Measurements from ENCODE around the gene NXPE3. TPM values are rescaled to one million over a fixed set of nuclear protein-coding genes. Genes with fewer than 3 reads are reported as not detected.

NXPE3 gene
- total and polyA plus RNA-seq, 8 donors = 10.0 to 17.0 (median 12.8) TPM

DNA sequence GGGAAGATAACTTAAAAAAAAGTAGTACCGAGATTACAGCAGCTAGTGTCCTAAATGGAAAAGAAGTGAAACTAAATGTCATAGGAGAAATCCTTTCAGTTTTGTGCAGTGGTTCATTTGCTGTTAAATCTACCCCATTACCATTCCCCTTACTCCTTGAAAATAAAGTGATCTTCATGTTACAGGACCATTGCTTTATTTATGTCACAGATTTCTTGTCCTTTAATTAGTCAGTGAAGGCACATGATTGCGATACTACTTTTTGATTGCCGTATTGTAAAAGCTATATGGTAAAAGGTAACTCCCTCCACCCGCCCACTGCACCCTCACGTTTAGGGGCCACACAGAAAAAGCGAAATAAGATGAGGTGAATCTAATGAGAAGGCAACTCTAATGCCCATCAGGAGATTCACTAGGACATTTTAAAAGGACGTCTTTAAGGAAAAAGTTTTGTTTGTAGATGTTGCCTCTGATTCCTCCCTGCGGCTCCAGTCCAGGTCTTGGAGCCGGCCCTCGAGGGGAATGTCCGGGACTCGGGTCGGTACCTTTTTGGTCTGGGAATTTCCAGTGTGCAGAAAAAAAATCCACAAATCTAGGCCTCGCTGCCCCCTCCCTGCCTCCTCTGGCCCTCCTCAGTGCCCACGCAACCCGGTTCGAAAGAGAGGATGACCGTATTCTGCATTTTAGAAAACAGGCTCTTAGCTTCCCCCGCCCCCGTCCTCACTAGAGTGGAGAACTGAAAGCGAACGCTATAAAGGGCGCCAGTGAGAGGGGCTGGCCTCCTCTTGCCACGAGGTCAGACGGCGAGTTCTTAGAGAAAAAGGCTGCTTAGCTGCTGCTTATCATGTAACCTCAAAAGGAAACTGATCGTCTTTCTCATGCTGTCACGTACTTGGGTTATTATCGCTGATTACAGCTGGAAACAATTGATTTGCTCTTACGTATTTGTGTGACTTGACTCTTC lies 48.5 kb downstream of the NXPE3 start:
- TF ChIP-seq, protein P1, sequence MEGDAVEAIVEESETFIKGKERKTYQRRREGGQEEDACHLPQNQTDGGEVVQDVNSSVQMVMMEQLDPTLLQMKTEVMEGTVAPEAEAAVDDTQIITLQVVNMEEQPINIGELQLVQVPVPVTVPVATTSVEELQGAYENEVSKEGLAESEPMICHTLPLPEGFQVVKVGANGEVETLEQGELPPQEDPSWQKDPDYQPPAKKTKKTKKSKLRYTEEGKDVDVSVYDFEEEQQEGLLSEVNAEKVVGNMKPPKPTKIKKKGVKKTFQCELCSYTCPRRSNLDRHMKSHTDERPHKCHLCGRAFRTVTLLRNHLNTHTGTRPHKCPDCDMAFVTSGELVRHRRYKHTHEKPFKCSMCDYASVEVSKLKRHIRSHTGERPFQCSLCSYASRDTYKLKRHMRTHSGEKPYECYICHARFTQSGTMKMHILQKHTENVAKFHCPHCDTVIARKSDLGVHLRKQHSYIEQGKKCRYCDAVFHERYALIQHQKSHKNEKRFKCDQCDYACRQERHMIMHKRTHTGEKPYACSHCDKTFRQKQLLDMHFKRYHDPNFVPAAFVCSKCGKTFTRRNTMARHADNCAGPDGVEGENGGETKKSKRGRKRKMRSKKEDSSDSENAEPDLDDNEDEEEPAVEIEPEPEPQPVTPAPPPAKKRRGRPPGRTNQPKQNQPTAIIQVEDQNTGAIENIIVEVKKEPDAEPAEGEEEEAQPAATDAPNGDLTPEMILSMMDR (IDR thresholded peaks at IDR 0.05) = no peak
- H3K9me3 ChIP-seq = no peaks in the 10 kb centered on the region
- intact Hi-C loops (cut with DNase I) = no loop called here
- ATAC-seq (peak; percentile 91), DNase-seq (peak; percentile 82 to 88 (median 86))
- peaks cover 18 to 54% of the 10 kb centered on the region in 2 donors for H3K4me1 ChIP-seq
- H3K27me3 ChIP-seq = no peaks in the 10 kb centered on the region
- H3K4me3 ChIP-seq = peak overlapping the region; percentile 34 to 49
- H3K36me3 ChIP-seq = no peaks in the 10 kb centered on the region
- H3K27ac ChIP-seq = peak overlapping the region; percentile 90 to 94

DNA sequence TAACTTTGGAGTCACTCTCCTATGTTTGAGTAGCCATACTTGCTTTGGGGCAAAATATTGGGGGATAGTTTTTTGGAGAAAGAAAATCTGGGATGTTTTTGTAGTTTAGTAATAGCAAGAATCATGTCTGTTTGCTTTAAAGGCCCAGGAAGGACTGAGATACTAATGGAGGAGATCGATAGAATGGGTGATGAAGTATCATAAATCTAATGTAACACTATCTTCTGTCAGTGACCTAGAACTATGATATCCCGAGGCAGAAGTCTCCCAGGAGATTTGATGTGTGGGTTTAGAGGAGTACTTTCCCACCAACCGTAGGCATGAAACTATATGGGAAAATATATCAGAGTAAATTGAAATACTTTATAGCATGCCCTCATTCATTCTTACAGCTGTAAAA lies 49.3 kb downstream of the NXPE3 start:
- intact Hi-C loops (cut with DNase I) = no loop called here
- H3K27me3 ChIP-seq = no peaks in the 10 kb centered on the region
- H3K27ac ChIP-seq = peak overlapping the region; percentile 90 to 94
- DNase-seq = no peak
- TF ChIP-seq, protein P1 (IDR thresholded peaks at IDR 0.05) = no peak
- peak overlapping the region; percentile 34 to 49 for H3K4me3 ChIP-seq
- H3K36me3 ChIP-seq = no peaks in the 10 kb centered on the region
- ATAC-seq = no peak
- H3K4me1 ChIP-seq = peaks cover 18 to 57% of the 10 kb centered on the region in 2 donors
- H3K9me3 ChIP-seq = no peaks in the 10 kb centered on the region

DNA sequence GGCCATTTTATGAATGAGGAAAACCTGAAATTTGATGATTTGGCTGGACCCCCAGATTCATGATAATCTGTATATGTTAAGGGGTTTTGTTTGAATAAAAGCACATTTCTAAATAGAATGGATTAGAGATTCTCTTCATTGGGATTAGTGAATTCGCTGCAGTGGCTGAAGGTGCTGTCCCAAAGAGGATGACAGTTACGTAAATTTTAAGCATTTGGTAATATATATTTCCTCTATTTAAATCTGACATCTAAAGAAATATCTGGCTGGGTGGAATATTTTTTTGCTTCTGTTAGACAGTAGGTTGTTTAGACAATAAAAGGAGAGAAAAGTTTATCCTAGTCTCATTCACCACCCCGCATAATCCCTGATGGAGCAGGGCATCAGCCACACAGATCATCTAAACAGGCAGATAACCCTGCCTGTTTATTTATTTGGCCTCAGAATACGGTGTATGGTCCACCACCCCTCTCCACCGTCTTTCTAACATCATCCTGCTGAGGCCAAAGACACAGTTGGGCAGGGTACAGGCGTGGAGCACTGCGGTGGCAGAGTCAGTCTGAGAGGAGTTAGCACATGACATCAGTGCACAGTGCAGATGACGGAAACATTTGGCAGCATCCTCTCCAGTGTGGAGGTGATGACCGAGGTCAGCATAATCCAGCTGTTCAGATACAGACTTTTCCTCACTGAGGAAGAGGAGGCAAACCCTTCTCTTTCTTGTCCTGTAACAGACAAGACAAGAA lies 49.9 kb downstream of the NXPE3 start:
- Histone ChIP-seq H3K27ac (peak overlapping the region; percentile 90 to 94), H3K4me1 (peaks cover 18 to 61% of the 10 kb centered on the region in 2 donors), H3K4me3 (peak overlapping the region; percentile 34 to 49), H3K36me3 (no peaks in the 10 kb centered on the region), H3K9me3 (no peaks in the 10 kb centered on the region), H3K27me3 (no peaks in the 10 kb centered on the region)
- peak; percentile 38 to 70 (median 56) for DNase-seq
- TF ChIP-seq, protein P1 (IDR thresholded peaks at IDR 0.05) = no peak
- ATAC-seq = peak; percentile 60
- intact Hi-C loops (cut with DNase I) = no loop called here

DNA sequence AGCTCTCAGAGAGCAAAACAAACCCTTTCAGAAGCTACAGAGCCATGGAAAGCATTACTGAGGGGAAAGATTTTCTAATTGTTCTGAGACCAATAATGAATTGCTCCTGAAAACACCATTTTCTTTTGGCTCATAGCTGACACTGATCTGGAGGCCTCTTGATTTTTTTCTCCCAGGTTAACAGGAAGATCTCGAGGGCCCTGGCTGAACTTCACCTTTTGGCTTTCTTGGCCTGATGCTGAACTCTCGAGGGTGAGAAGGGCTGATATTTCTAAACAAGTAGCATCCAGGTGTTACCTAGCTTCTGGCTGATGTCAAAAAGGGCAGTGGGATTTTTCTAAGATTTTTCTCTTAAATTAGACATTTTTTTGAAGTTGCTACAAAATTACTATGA lies 50.4 kb downstream of the NXPE3 start:
- Histone ChIP-seq H3K9me3 (no peaks in the 10 kb centered on the region), H3K27ac (peak overlapping the region in 1 of 2 donors; percentile 94), H3K36me3 (no peaks in the 10 kb centered on the region), H3K4me1 (peaks cover 18 to 58% of the 10 kb centered on the region in 2 donors), H3K27me3 (no peaks in the 10 kb centered on the region), H3K4me3 (no peak overlapping the region)
- ATAC-seq (no peak), DNase-seq (no peak)
- intact Hi-C loops (cut with DNase I) = no loop called here
- TF ChIP-seq, protein P1 (IDR thresholded peaks at IDR 0.05) = no peak

DNA sequence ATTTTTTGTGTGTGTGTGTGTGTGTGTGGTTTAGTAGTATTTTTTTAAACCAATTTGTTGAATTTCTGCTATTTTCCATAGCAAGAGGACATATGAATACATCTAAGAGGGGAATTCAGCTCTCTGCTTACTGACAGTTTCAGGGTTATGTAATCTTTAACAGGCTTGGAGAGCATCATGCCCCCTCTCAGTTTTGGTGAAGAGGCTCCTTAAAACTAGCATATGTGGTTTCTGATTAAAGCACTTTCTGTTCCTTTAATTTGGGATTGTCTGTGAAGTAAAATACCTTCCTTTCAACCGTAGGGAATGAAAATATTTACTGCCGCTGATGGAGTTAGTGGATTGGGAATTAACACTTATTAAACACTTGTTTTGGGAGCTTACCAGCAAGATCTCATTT lies 50.9 kb downstream of the NXPE3 start:
- H3K4me1 ChIP-seq = peaks cover 18 to 56% of the 10 kb centered on the region in 2 donors
- TF ChIP-seq, protein P1 (IDR thresholded peaks at IDR 0.05) = no peak
- H3K36me3 ChIP-seq = no peaks in the 10 kb centered on the region
- no peaks in the 10 kb centered on the region for H3K9me3 ChIP-seq
- no peaks in the 10 kb centered on the region for H3K27me3 ChIP-seq
- DNase-seq = no peak
- no peak for ATAC-seq
- intact Hi-C loops (cut with DNase I) = no loop called here
- no peak overlapping the region for H3K4me3 ChIP-seq
- no peak overlapping the region for H3K27ac ChIP-seq
